Neuronal stem cell (in vitro differentiated cells): ENCODE measurements around the gene ASTE1.

Experiments used
- DNase-seq: peaks from one replicate; pipeline ENCODE4 v3.0.0-alpha.2; 2013; ENCODE audit warnings: low spot score
- H2AFZ ChIP-seq: one replicate; pipeline ENCODE4 v1.6.1; 2013; ENCODE audit warnings: mild to moderate bottlenecking, low read length, inconsistent platforms
- H2AK5ac ChIP-seq: 2 replicates; pipeline ENCODE4 v1.6.1; 2013; ENCODE audit warnings: low read depth, mild to moderate bottlenecking, inconsistent platforms, low read length, moderate library complexity, mixed read lengths
- H2BK120ac ChIP-seq: 2 replicates; pipeline ENCODE4 v1.6.1; 2013; ENCODE audit warnings: low read depth, mild to moderate bottlenecking, inconsistent platforms, low read length, moderate library complexity, mixed read lengths
- H2BK12ac ChIP-seq: one replicate; pipeline ENCODE4 v1.6.1; 2013; ENCODE audit warnings: low read length, inconsistent platforms
- H2BK15ac ChIP-seq: 2 replicates; pipeline ENCODE4 v1.6.1; 2013; ENCODE audit warnings: mild to moderate bottlenecking, low read length, inconsistent platforms, mixed read lengths
- H2BK5ac ChIP-seq: one replicate; pipeline ENCODE4 v1.6.1; 2013; ENCODE audit warnings: inconsistent platforms, mild to moderate bottlenecking, low read length, moderate library complexity
- H3K14ac ChIP-seq: one replicate; pipeline ENCODE4 v1.6.1; 2013; ENCODE audit warnings: low read length, inconsistent platforms
- H3K18ac ChIP-seq: 2 replicates; pipeline ENCODE4 v1.6.1; 2013; ENCODE audit warnings: low read length, inconsistent platforms
- H3K23ac ChIP-seq: 2 replicates; pipeline ENCODE4 v1.6.1; 2013; ENCODE audit warnings: low read depth, mild to moderate bottlenecking, mixed read lengths, low read length, inconsistent platforms; ENCODE audit not compliant: poor library complexity
- H3K27ac ChIP-seq: replicated peaks from 3 replicates; pipeline ENCODE4 v1.5.1; 2013; ENCODE audit warnings: low read length, inconsistent platforms
- H3K27me3 ChIP-seq, 3 experiments: 2 replicates each; pipeline ENCODE4 v1.6.1; 2013; ENCODE audit warnings: low read length in 3 of 3, mild to moderate bottlenecking in 2 of 3, inconsistent platforms in 1 of 3, low read depth in 1 of 3, mixed read lengths in 1 of 3, moderate library complexity in 1 of 3; ENCODE audit not compliant: control insufficient read depth in 3 of 3, insufficient read depth in 3 of 3
- H3K36me3 ChIP-seq, 2 donors: replicated peaks in 1 of 2; 2 replicates each; pipeline ENCODE4 v1.6.1; 2013; ENCODE audit warnings: low read length in 2 of 2; ENCODE audit not compliant: control insufficient read depth in 2 of 2, insufficient read depth in 2 of 2
- H3K4ac ChIP-seq: 2 replicates; pipeline ENCODE4 v1.6.1; 2013; ENCODE audit warnings: inconsistent platforms, mild to moderate bottlenecking, low read length, moderate library complexity
- H3K4me1 ChIP-seq, 2 donors: 1 replicate in 1 of 2; 2 replicates in 1 of 2; pipeline ENCODE4 v1.6.1; 2013; ENCODE audit warnings: low read length in 2 of 2, low read depth in 1 of 2; ENCODE audit not compliant: control insufficient read depth in 2 of 2, insufficient read depth in 1 of 2
- H3K4me2 ChIP-seq: one replicate; pipeline ENCODE4 v1.6.1; 2013; ENCODE audit warnings: mild to moderate bottlenecking, low read length, inconsistent platforms; ENCODE audit not compliant: insufficient read depth, poor library complexity, severe bottlenecking
- H3K4me3 ChIP-seq, 2 donors: 2 replicates each; pipeline ENCODE4 v1.5.1; 2013; ENCODE audit warnings: low read length in 2 of 2, mild to moderate bottlenecking in 2 of 2, inconsistent platforms in 1 of 2, moderate library complexity in 1 of 2
- H3K79me1 ChIP-seq: one replicate; pipeline ENCODE4 v1.6.1; 2013; ENCODE audit warnings: low read depth, mild to moderate bottlenecking, inconsistent platforms, low read length, moderate library complexity
- H3K9ac ChIP-seq: one replicate; pipeline ENCODE4 v1.6.1; 2013; ENCODE audit warnings: mild to moderate bottlenecking, low read depth, low read length, inconsistent platforms; ENCODE audit not compliant: poor library complexity
- H3K9me3 ChIP-seq, 2 donors: replicated peaks in 1 of 2; 2 replicates each; pipeline versions ENCODE3 to v1.6.1; 2013; ENCODE audit warnings: low read length in 2 of 2, mild to moderate bottlenecking in 2 of 2, inconsistent platforms in 1 of 2, low read depth in 1 of 2, mixed read lengths in 1 of 2, moderate library complexity in 1 of 2; ENCODE audit not compliant: control insufficient read depth in 2 of 2, insufficient read depth in 1 of 2
- H4K8ac ChIP-seq: one replicate; pipeline ENCODE4 v1.6.1; 2013; ENCODE audit warnings: low read depth, mild to moderate bottlenecking, inconsistent platforms, low read length, moderate library complexity
- H4K91ac ChIP-seq: one replicate; pipeline ENCODE4 v1.6.1; 2013; ENCODE audit warnings: low read length, low read depth, mild to moderate bottlenecking, inconsistent platforms; ENCODE audit not compliant: poor library complexity
- WGBS, 2 donors: extraction: QIAGEN DNeasy Blood & Tissue Kit; methylation state at CpG; one replicate each; pipeline ENCODE4 v1.1.7; 2013; ENCODE audit warnings: missing lambda C conversion rate in 2 of 2, mixed read lengths in 1 of 2; ENCODE audit not compliant: insufficient read length in 2 of 2, insufficient replicate concordance in 1 of 2; ENCODE audit errors: extremely low coverage in 2 of 2; 5-methylcytosine and 5-hydroxymethylcytosine counted together

ASTE1 gene

DNA sequence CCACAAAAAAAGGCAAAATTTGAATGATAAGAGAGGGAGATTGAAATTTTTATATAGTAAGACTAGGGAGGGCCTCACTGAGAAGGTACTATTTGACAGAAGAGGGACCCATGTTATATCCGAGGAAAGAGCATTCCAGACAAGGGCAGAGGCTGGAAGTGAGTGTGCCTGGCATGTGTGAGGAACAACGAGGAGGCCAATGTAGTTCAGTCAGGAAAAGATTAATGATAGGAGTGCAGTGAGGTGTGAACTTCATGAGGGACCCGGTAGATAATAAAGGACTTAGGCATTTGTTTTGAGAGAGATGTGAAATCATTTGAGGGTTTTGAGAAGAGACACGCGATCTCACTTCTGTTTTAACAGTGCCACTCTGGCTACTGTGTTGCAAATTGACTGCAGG is 36.3 kb downstream of the ASTE1 start:
- no peak overlapping the region for H4K91ac ChIP-seq
- no peak overlapping the region for H2BK15ac ChIP-seq
- WGBS, 2 donors: no CpG with 5 or more reads among the region's 5 CpGs
- H3K4me3 ChIP-seq: no peak overlapping the region
- no peak overlapping the region for H3K14ac ChIP-seq
- no peaks in the 10 kb centered on the region for H3K27me3 ChIP-seq
- no peaks in the 10 kb centered on the region for H3K4me1 ChIP-seq
- no peak overlapping the region for H3K4ac ChIP-seq
- H3K18ac ChIP-seq: no peak overlapping the region
- H3K27ac ChIP-seq: no peak overlapping the region
- no peaks in the 10 kb centered on the region for H3K79me1 ChIP-seq
- no peaks in the 10 kb centered on the region for H3K9me3 ChIP-seq
- H2BK120ac ChIP-seq: no peak overlapping the region
- no peak overlapping the region for H3K9ac ChIP-seq
- H3K4me2 ChIP-seq: no peak overlapping the region
- no peak overlapping the region for H2AFZ ChIP-seq
- H3K36me3 ChIP-seq: peaks cover 8 to 31% of the 10 kb centered on the region in 2 donors
- no peak for DNase-seq
- no peak overlapping the region for H4K8ac ChIP-seq
- H2AK5ac ChIP-seq: no peak overlapping the region
- no peak overlapping the region for H2BK5ac ChIP-seq
- no peak overlapping the region for H2BK12ac ChIP-seq
- no peak overlapping the region for H3K23ac ChIP-seq

DNA sequence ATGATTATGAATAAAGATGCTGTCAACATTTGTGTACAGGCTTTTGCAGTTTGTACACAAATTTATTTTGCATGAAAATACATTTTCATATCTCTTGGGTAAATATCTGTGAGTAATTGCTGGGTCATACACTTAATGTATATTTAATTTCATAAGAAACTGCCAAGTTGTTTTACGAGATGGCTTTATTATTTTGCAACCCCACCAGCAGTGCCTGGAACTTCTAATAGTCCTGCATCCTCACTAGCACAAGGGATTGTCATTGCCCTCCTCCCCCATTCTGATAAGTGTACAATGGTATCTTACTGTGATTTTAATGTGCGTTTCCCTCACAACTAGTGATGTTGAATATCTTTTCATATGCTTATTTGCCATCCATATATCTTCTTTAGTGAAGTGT is 45.2 kb downstream of the ASTE1 start:
- H4K91ac ChIP-seq: no peak overlapping the region
- no peak overlapping the region for H3K4me2 ChIP-seq
- peaks cover 0 to 5% of the 10 kb centered on the region in 2 donors for H3K4me1 ChIP-seq
- peaks cover 1 to 57% of the 10 kb centered on the region in 2 donors for H3K36me3 ChIP-seq
- H3K9me3 ChIP-seq: no peaks in the 10 kb centered on the region
- H3K4me3 ChIP-seq: no peak overlapping the region
- H2AK5ac ChIP-seq: no peak overlapping the region
- no peak overlapping the region for H3K27ac ChIP-seq
- no peaks in the 10 kb centered on the region for H3K79me1 ChIP-seq
- no peak overlapping the region for H3K18ac ChIP-seq
- H2BK12ac ChIP-seq: no peak overlapping the region
- no peak overlapping the region for H4K8ac ChIP-seq
- DNase-seq: no peak
- no peak overlapping the region for H2AFZ ChIP-seq
- H3K4ac ChIP-seq: no peak overlapping the region
- no peak overlapping the region for H2BK5ac ChIP-seq
- H3K14ac ChIP-seq: no peak overlapping the region
- no peak overlapping the region for H2BK120ac ChIP-seq
- no peak overlapping the region for H2BK15ac ChIP-seq
- no peaks in the 10 kb centered on the region for H3K27me3 ChIP-seq
- WGBS, 2 donors: no CpG with 5 or more reads among the region's 2 CpGs
- H3K23ac ChIP-seq: no peak overlapping the region
- H3K9ac ChIP-seq: no peak overlapping the region

DNA sequence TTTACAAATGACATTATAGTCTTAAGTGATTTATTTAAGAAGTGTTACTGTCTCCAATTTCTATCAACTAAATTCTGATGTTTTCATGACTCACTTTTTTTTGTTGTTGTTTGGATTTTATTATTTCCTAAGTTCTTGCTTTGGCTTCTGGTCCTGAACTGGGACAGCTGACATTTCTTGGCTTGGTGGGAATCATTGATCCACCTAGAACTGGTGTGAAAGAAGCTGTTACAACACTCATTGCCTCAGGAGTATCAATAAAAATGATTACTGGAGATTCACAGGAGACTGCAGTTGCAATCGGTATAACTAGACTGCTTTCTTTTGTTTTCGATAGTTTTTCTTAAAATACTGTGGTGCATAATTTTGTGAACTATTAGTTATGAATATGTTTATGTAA is 47.5 kb downstream of the ASTE1 start:
- Histone ChIP-seq H2BK12ac (no peak overlapping the region), H2BK120ac (no peak overlapping the region), H2AFZ (no peak overlapping the region), H3K79me1 (no peaks in the 10 kb centered on the region), H3K27me3 (no peaks in the 10 kb centered on the region), H3K36me3 (peaks cover 1 to 71% of the 10 kb centered on the region in 2 donors), H3K14ac (no peak overlapping the region), H3K27ac (no peak overlapping the region), H3K4ac (no peak overlapping the region), H3K9me3 (no peaks in the 10 kb centered on the region), H2BK5ac (no peak overlapping the region), H2AK5ac (no peak overlapping the region), H3K4me2 (no peak overlapping the region), H4K8ac (no peak overlapping the region), H3K4me3 (no peak overlapping the region), H3K9ac (no peak overlapping the region), H2BK15ac (no peak overlapping the region), H3K4me1 (peaks cover 0 to 10% of the 10 kb centered on the region in 2 donors), H3K23ac (no peak overlapping the region), H4K91ac (no peak overlapping the region), H3K18ac (no peak overlapping the region)
- no peak for DNase-seq
- no CpG with 5 or more reads among the region's 2 CpGs for WGBS, 2 donors

DNA sequence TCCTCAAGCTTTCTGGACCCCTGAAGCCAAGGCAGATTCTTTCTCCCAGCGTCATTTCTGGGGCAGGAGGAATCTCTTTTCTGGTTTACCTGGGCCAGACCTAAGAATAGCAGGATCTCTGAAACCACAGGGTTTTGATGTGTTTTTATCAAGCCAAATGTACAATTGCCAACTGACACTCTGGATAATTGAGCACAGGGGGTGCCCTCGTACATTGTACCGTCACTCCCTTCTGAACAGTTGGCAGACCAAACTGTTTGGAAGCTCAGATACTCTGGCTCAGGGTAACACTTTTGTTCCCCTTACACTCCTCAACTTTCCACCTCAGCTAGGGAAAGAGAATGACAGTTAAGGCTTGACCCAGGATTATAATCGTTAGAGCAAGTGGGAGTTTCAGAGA is 49.9 kb downstream of the ASTE1 start:
- H3K36me3 ChIP-seq: peaks cover 6 to 76% of the 10 kb centered on the region in 2 donors
- H2BK15ac ChIP-seq: no peak overlapping the region
- H2BK5ac ChIP-seq: no peak overlapping the region
- no peak overlapping the region for H3K23ac ChIP-seq
- H3K18ac ChIP-seq: no peak overlapping the region
- no peak overlapping the region for H2AFZ ChIP-seq
- WGBS, 2 donors: no CpG with 5 or more reads among the region's 4 CpGs
- no peak overlapping the region for H4K91ac ChIP-seq
- no peak overlapping the region for H2AK5ac ChIP-seq
- no peak overlapping the region for H3K4me3 ChIP-seq
- no peak for DNase-seq
- no peaks in the 10 kb centered on the region for H3K79me1 ChIP-seq
- no peak overlapping the region for H2BK12ac ChIP-seq
- H3K14ac ChIP-seq: no peak overlapping the region
- no peak overlapping the region for H3K4ac ChIP-seq
- H3K27ac ChIP-seq: peak overlapping the region; percentile 44
- peaks cover 0 to 10% of the 10 kb centered on the region in 2 donors for H3K4me1 ChIP-seq
- H3K4me2 ChIP-seq: no peak overlapping the region
- H3K9me3 ChIP-seq: peaks cover 0 to 5% of the 10 kb centered on the region in 2 donors
- no peaks in the 10 kb centered on the region for H3K27me3 ChIP-seq
- no peak overlapping the region for H4K8ac ChIP-seq
- no peak overlapping the region for H2BK120ac ChIP-seq
- H3K9ac ChIP-seq: no peak overlapping the region
